Heart left ventricle (tissue), 16 donors: ENCODE measurements around the gene CELA3B. TPM values are rescaled to one million over a fixed set of nuclear protein-coding genes. Genes with fewer than 3 reads are reported as not detected.

Experiments used
- ATAC-seq, 4 donors: fragments of 200-7000 bp; cut with Tn5 transposase; one replicate each; pipeline ENCODE4 v1.9.1; 2020 to 2022; ENCODE audit warnings: moderate library complexity in 4 of 4, mild to moderate bottlenecking in 3 of 4, moderate number of reproducible peaks in 1 of 4
- DNase-seq, 5 donors: peaks; one replicate each; pipeline ENCODE4 v3.0.0-alpha.2; 2020
- H3K27ac ChIP-seq, 12 donors: fragments of 200-600 bp; sonication (generic) in 4 of 12; one replicate each; pipeline versions ENCODE4 v1.5.0 to v1.8.0; 2016 to 2022; ENCODE audit warnings: mild to moderate bottlenecking in 2 of 12
- H3K27me3 ChIP-seq, 9 donors: fragments of 200-600 bp; sonication (generic) in 2 of 9; one replicate each; pipeline versions ENCODE4 v1.5.1 to v1.8.0; 2016 to 2022; ENCODE audit warnings: mild to moderate bottlenecking in 3 of 9
- H3K36me3 ChIP-seq, 9 donors: fragments of 200-600 bp; sonication (generic) in 2 of 9; one replicate each; pipeline versions ENCODE4 v1.5.0 to v1.8.0; 2018 to 2022; ENCODE audit warnings: mild to moderate bottlenecking in 2 of 9
- H3K4me1 ChIP-seq, 12 donors: fragments of 200-600 bp; sonication (generic) in 4 of 12; one replicate each; pipeline versions ENCODE4 v1.5.0 to v1.8.0; 2016 to 2022; ENCODE audit warnings: mild to moderate bottlenecking in 3 of 12
- H3K4me3 ChIP-seq, 12 donors: fragments of 200-600 bp; sonication (generic) in 4 of 12; one replicate each; pipeline versions ENCODE4 v1.5.0 to v1.8.0; 2017 to 2022; ENCODE audit warnings: mild to moderate bottlenecking in 9 of 12, moderate library complexity in 4 of 12
- H3K9me3 ChIP-seq, 12 donors: fragments of 200-600 bp; sonication (generic) in 4 of 12; one replicate each; pipeline versions ENCODE4 v1.5.0 to v1.8.0; 2016 to 2022; ENCODE audit warnings: mild to moderate bottlenecking in 1 of 12
- POLR2A ChIP-seq, 2 donors: fragments of 450-650 bp; IDR thresholded peaks; one replicate each; pipeline ENCODE4 v1.6.1; 2017; ENCODE audit warnings: antibody characterized with exemption in 2 of 2, mild to moderate bottlenecking in 2 of 2, moderate library complexity in 2 of 2
- WGBS, 4 donors: extraction: QIAGEN DNeasy Blood & Tissue Kit in 2 of 4; methylation state at CpG; one replicate each; pipeline versions ENCODE4 v1.1.5 to v1.1.7; 2013 to 2018; 5-methylcytosine and 5-hydroxymethylcytosine counted together
- intact Hi-C, 10 donors: fragments of 100-400 bp; cut with DNase I; formaldehyde crosslinking; loops; one replicate each; pipeline versions ENCODE4 v1.11.1 to v1.14.2; 2022
- polyA plus RNA-seq, 2 donors: library from polyadenylated mRNA; stranded (reverse); fragments of 200-250 nt; gene quantifications; one replicate each; pipeline ENCODE4 v1.2.3, GENCODE V29; 2013
- total RNA-seq, 9 donors: library from RNA; depleted of rRNA in 2 of 9; stranded (reverse); fragments of >200 nt in 2 of 9; fragmentation: NEBNext Ultra II Directional in 3 of 9; extraction: Animal tissue kit (Norgen Biotek cat#: 25700) in 3 of 9; gene quantifications; one replicate each; pipeline versions ENCODE4 v1.1.0 to v1.2.4, GENCODE V29; 2016 to 2023
- TF ChIP-seq, protein P1 (sequence below), 12 donors: fragments of 200-600 bp; sonication (generic) in 4 of 12; IDR thresholded peaks; one replicate each; pipeline versions ENCODE4 v1.5.0 to v1.8.0; 2018 to 2022; ENCODE audit warnings: antibody characterized with exemption in 12 of 12, mild to moderate bottlenecking in 5 of 12
- donor health status: ischemic (EF 13 %, LVEDD 7.1; RV severe dilation, severe dysfunction).
- donor health status: healthy with polysubstance abuse.
- donor health status: DM: no; HTN: yes; CAD: no.
- donor health status: DM: no; HTN: no; CAD: no.
- donor health status: ischemic (EF 25% LVEDD 6.9; RV normal size, moderate dysfunction).
- donor health status: ischemic (EF 25% LVEDD 5.7; RV mildly dilated, moderate dysfunction).
- donor health status: healthy.
- donor health status: DM: yes; HTN: yes; CAD: no.
- donor health status: ischemic (EF 35%, LVEDD 5.7; RV mildly dilated, moderate dysfunction).
- donor health status: nonischemic (EF 11% LVEDD 7.7; RV severe dilation, severe dysfunction).
- donor health status: DM: yes; HTN: yes; CAD: no.
- donor health status: PGD.
- donor health status: ischemic (EF 29% LVEDD 5.4; RV normal size, mild dysfunction).
- donor health status: nonischemic (EF 23%, LVEDD 6.1; RV moderate dilation, normal function).

Gene CELA3B
- total and polyA plus RNA-seq, 11 donors: 0.24 to 2.6 (median 1.5) TPM; not detected in 5

DNA sequence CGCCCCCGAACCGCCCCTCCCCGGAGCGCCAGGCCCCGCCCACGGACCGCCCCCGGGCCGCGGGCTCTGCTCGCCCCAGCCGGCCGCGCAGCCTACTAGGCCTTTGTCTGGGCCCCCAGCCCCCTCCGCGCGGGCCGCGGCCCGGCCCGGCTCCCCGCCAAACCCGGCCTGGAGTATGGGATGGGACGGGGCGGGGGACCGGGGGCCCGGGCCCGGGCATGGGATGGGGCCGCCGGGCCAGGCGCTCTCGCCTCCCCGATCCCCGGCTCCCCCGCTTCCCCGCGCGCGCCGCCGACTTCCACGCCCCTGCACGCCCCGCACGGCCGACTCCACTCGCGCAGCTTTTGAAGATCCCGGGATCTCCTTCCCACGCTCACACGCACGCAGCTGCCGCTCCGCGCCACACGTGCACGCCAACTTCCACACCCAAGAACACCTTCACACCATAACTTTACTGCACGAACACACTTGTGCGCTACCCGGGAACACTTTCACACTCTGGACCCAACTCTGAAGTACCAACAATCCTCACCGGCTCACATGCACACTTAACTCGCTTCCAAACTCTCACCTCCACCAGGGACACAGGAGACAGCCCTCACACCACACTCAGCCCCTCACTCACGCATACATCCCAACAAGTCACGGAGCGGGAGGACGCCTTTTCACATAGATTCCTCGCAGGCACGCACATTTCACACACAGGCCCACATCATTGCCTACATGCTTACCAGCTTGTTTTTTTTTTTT, 39.3 kb upstream of the CELA3B start:
- peaks cover 0 to 10% (median 0%) of the 10 kb centered on the region in 9 donors for H3K36me3 ChIP-seq
- H3K4me1 ChIP-seq: peaks cover 21 to 86% (median 62%) of the 10 kb centered on the region in 12 donors
- TF ChIP-seq POLR2A (IDR thresholded peaks at IDR 0.05): peak in 1 of 2 donors; percentile 69
- TF ChIP-seq, protein P1, sequence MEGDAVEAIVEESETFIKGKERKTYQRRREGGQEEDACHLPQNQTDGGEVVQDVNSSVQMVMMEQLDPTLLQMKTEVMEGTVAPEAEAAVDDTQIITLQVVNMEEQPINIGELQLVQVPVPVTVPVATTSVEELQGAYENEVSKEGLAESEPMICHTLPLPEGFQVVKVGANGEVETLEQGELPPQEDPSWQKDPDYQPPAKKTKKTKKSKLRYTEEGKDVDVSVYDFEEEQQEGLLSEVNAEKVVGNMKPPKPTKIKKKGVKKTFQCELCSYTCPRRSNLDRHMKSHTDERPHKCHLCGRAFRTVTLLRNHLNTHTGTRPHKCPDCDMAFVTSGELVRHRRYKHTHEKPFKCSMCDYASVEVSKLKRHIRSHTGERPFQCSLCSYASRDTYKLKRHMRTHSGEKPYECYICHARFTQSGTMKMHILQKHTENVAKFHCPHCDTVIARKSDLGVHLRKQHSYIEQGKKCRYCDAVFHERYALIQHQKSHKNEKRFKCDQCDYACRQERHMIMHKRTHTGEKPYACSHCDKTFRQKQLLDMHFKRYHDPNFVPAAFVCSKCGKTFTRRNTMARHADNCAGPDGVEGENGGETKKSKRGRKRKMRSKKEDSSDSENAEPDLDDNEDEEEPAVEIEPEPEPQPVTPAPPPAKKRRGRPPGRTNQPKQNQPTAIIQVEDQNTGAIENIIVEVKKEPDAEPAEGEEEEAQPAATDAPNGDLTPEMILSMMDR (IDR thresholded peaks at IDR 0.05): no peak
- no peaks in the 10 kb centered on the region for H3K9me3 ChIP-seq
- no peaks in the 10 kb centered on the region for H3K27me3 ChIP-seq
- intact Hi-C loops: loop anchor here in 9 of 10 donors (2.0 to 5.0 kb wide), 3 partner anchors 35 to 40 kb away; no protein-coding TSS in a partner anchor
- peak overlapping the region; percentile 57 to 91 (median 88) for H3K27ac ChIP-seq
- H3K4me3 ChIP-seq: peak overlapping the region; percentile 14 to 98 (median 50)
- 7 to 33% (median 11%) methylated on average over 14 to 68 of the region's 69 CpGs for WGBS, 4 donors
- DNase-seq: peak; percentile 87 to 94 (median 90)
- ATAC-seq: peak; percentile 23 to 81 (median 66)

DNA sequence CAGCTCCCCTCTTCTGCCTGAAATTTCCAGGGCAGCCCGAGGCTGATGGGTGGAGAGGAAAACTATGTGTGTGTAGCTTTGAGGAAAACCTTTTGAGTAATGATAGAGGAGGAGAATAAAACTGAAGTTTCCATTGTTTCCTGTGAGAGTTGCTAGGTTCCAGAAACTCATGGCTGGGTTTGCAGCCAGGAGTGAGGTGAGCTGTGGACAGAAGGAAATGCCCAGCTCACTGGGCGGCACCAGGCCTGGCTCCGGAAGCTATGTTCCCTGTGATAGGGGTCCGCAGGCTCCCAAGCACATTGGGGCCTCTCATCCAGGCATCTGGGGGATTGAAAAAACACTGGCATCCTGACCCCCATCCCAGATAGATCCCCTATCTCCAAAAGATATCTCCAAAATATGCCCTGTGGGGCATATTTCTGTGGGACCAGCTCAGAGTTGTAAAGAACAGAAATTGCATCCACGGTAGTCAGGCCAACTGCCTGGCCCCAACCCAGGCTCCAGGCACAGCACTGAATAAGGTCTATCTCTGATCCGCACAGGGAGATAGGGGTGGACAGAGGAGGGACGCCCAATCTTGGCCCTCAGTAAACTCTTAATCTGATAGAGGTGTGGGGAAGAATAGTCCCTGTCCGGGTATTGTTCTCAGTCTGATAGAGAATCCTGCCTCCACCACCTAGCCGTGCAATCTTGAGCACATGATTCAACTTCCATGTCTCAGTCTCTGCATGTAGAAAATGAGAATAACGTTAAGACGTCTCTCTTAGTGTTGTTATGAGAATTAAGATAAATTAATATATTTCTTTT, 37.9 kb upstream of the CELA3B start:
- ATAC-seq: peak in 3 of 4 donors; percentile 4 to 21 (median 5)

DNA sequence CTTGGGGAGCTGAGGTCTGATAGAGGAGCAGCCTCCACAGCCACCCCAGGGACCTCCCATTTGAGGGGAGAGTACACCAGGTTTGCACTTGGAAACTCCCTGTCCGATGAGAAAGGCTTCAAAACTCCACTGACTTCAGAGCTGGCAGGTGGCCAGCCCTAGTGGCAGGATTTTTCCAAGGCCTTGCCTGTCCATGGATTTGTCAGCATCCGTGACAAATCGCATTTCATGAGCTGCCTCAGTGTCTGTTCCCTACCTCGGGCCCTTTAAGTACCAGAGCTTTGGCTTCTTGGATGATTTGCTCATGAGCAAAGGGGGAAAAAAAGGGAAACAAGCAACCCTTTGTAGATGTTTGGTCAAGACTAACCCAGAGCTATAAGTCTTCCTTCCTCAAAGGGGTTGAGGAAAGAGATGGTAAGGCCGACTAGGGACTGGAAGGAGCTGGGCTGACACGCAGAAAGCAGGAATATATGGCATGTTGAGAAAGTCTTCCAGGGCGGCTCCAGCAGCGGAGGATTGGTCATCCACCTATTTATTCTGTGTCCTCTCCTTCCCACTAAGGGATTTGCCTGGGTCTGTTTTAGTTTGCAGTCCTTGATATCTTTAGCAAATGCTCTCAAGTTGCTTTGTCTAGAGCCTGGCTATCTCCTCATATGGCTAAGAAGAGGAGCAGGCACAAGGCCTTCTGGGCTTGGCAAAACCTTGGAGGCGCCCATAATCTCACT, 37.0 kb upstream of the CELA3B start:
- intact Hi-C loops: loop anchor here in 8 of 10 donors (5.0 kb wide), 2 partner anchors 38 to 43 kb away; no protein-coding TSS in a partner anchor
- WGBS, 4 donors: 30 to 35% (median 32%) methylated on average over 9 of the region's 9 CpGs
- Histone ChIP-seq H3K36me3 (peaks cover 0 to 4% (median 0%) of the 10 kb centered on the region in 9 donors), H3K4me3 (no peak overlapping the region), H3K27me3 (no peaks in the 10 kb centered on the region), H3K9me3 (no peaks in the 10 kb centered on the region), H3K27ac (peak overlapping the region; percentile 57 to 91 (median 88)), H3K4me1 (peaks cover 19 to 88% (median 62%) of the 10 kb centered on the region in 12 donors)
- peak; percentile 86 to 94 (median 93) for DNase-seq
- peak; percentile 13 to 62 (median 42) for ATAC-seq
- TF ChIP-seq POLR2A (IDR thresholded peaks at IDR 0.05): peak in 1 of 2 donors; percentile 27
- TF ChIP-seq, protein P1 (IDR thresholded peaks at IDR 0.05): peak in 10 of 12 donors; percentile 27 to 65 (median 54)

More for the DNA sequence above, 37.9 kb upstream of the CELA3B start:
- no peaks in the 10 kb centered on the region for H3K9me3 ChIP-seq
- H3K36me3 ChIP-seq: peaks cover 0 to 4% (median 0%) of the 10 kb centered on the region in 9 donors
- DNase-seq: no peak
- 33 to 49% (median 39%) methylated on average over 11 of the region's 11 CpGs for WGBS, 4 donors
- H3K4me3 ChIP-seq: no peak overlapping the region
- H3K4me1 ChIP-seq: peaks cover 17 to 86% (median 57%) of the 10 kb centered on the region in 12 donors
- peak overlapping the region; percentile 57 to 91 (median 88) for H3K27ac ChIP-seq
- intact Hi-C loops: loop anchor here in 8 of 10 donors (5.0 kb wide), 2 partner anchors 37 to 42 kb away; no protein-coding TSS in a partner anchor
- H3K27me3 ChIP-seq: no peaks in the 10 kb centered on the region
- no peak for TF ChIP-seq POLR2A (IDR thresholded peaks at IDR 0.05)
- TF ChIP-seq, protein P1 (IDR thresholded peaks at IDR 0.05): no peak
